MM.1S (cell line): ENCODE data around the gene SFTA2.

Experiments used
- DNase-seq: peaks from one replicate; pipeline ENCODE4 v3.0.0-alpha.2; 2015
- H2AFZ ChIP-seq: fragments of 300-600 bp; sonication (generic); 2 replicates; pipeline ENCODE4 v1.6.0; 2016; ENCODE audit warnings: antibody characterized with exemption, low read length
- H3F3A ChIP-seq: fragments of 300-600 bp; sonication (generic); 2 replicates; pipeline ENCODE4 v1.6.1; 2016; ENCODE audit warnings: mild to moderate bottlenecking, antibody characterized with exemption, low read length, moderate library complexity, mixed read lengths; ENCODE audit not compliant: insufficient read depth
- H3K27ac ChIP-seq: fragments of 300-600 bp; sonication (generic); 2 replicates; pipeline ENCODE4 v1.5.1; 2016; ENCODE audit warnings: mild to moderate bottlenecking, low read length
- H3K27me3 ChIP-seq: fragments of 300-600 bp; sonication (generic); replicated peaks from 2 replicates; pipeline ENCODE4 v1.6.0; 2016; ENCODE audit warnings: low read length; ENCODE audit not compliant: insufficient read depth
- H3K36me3 ChIP-seq: fragments of 300-600 bp; sonication (generic); replicated peaks from 2 replicates; pipeline ENCODE4 v1.6.1; 2016; ENCODE audit warnings: mild to moderate bottlenecking, low read length, mixed read lengths; ENCODE audit not compliant: insufficient read depth
- H3K4me1 ChIP-seq: fragments of 300-600 bp; sonication (generic); 2 replicates; pipeline ENCODE4 v1.6.1; 2016; ENCODE audit warnings: low read length, mixed read lengths
- H3K4me2 ChIP-seq: fragments of 300-600 bp; sonication (generic); 2 replicates; pipeline ENCODE4 v1.6.0; 2016; ENCODE audit warnings: low read depth, low read length
- H3K4me3 ChIP-seq: fragments of 300-600 bp; sonication (generic); 2 replicates; pipeline ENCODE4 v1.5.1; 2016; ENCODE audit warnings: low read length, mixed read lengths
- H3K79me2 ChIP-seq: fragments of 300-600 bp; sonication (generic); 2 replicates; pipeline ENCODE4 v1.6.1; 2016; ENCODE audit warnings: mixed run types, low read length, mixed read lengths
- H3K9ac ChIP-seq: fragments of 300-600 bp; sonication (generic); 2 replicates; pipeline ENCODE4 v1.6.1; 2016; ENCODE audit warnings: low read length, mixed read lengths
- H3K9me2 ChIP-seq: fragments of 300-600 bp; sonication (generic); replicated peaks from 2 replicates; pipeline ENCODE4 v1.6.1; 2016; ENCODE audit warnings: mild to moderate bottlenecking, low read length, mixed read lengths; ENCODE audit not compliant: insufficient read depth
- H3K9me3 ChIP-seq: fragments of 300-600 bp; sonication (generic); replicated peaks from 2 replicates; pipeline ENCODE4 v1.6.1; 2016; ENCODE audit warnings: mild to moderate bottlenecking, low read length, mixed read lengths; ENCODE audit not compliant: insufficient read depth
- H4K20me1 ChIP-seq: fragments of 300-600 bp; sonication (generic); 2 replicates; pipeline ENCODE4 v1.6.1; 2016; ENCODE audit warnings: mild to moderate bottlenecking, low read length, moderate library complexity, mixed read lengths; ENCODE audit not compliant: insufficient read depth
- EZH2 ChIP-seq: fragments of 300-600 bp; sonication (generic); optimal IDR thresholded peaks from 2 replicates; pipeline ENCODE3; 2017; ENCODE audit warnings: low read depth, mild to moderate bottlenecking, antibody characterized with exemption, low read length, mixed read lengths
- EZH2phosphoT487 ChIP-seq: fragments of 300-600 bp; sonication (generic); IDR thresholded peaks from 2 replicates; pipeline ENCODE4 v1.6.1; 2018; ENCODE audit warnings: antibody characterized with exemption, low read length
- TF ChIP-seq, protein P1 (sequence below): fragments of 300-600 bp; sonication (generic); IDR thresholded peaks from 2 replicates; pipeline ENCODE4 v1.5.1; 2016; ENCODE audit warnings: antibody characterized with exemption, low read length, mixed read lengths

The SFTA2 gene

DNA sequence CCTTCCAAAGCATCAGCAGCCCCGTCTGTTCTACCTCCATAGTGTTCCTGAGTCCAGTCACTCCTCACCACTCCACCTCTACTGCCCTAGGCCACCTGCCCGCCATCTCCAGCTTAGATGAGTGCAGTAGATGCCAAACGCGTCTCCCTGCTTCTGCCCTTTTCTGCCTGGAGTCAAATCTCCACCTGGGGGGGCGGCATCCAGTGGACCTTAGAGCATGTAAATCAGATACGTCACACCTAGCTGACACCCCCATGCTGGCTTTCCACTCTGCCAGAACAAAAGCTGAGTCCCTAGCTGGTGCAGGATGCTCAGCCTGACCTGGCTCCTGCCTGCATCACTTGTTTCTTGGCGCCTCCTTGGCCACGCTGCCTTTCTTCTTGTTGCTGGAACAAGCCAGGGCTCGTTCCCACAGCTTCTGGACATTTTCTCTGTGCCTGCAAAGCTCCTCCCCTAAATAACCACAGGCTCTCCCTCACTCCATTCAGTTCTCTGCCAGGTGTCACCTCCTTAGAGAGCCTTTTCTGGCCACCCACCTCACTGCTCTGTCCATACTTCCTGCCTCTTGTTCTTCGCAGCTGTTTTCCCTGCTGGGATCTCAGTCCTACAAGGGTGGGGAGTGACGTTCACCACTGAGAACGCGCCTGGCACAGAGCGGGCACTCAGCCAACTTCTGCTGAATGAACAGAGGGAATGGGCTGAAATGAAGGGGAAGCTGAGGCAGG lies 41.9 kb downstream of the SFTA2 start:
- no peaks in the 10 kb centered on the region for H3K9me3 ChIP-seq
- TF ChIP-seq EZH2 (no peak), EZH2phosphoT487 (no peak)
- TF ChIP-seq, protein P1, sequence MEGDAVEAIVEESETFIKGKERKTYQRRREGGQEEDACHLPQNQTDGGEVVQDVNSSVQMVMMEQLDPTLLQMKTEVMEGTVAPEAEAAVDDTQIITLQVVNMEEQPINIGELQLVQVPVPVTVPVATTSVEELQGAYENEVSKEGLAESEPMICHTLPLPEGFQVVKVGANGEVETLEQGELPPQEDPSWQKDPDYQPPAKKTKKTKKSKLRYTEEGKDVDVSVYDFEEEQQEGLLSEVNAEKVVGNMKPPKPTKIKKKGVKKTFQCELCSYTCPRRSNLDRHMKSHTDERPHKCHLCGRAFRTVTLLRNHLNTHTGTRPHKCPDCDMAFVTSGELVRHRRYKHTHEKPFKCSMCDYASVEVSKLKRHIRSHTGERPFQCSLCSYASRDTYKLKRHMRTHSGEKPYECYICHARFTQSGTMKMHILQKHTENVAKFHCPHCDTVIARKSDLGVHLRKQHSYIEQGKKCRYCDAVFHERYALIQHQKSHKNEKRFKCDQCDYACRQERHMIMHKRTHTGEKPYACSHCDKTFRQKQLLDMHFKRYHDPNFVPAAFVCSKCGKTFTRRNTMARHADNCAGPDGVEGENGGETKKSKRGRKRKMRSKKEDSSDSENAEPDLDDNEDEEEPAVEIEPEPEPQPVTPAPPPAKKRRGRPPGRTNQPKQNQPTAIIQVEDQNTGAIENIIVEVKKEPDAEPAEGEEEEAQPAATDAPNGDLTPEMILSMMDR: no peak
- no peaks in the 10 kb centered on the region for H3F3A ChIP-seq
- H4K20me1 ChIP-seq: no peaks in the 10 kb centered on the region
- H3K27ac ChIP-seq: no peak overlapping the region
- H2AFZ ChIP-seq: no peak overlapping the region
- H3K9me2 ChIP-seq: no peaks in the 10 kb centered on the region
- no peaks in the 10 kb centered on the region for H3K4me1 ChIP-seq
- H3K9ac ChIP-seq: no peak overlapping the region
- H3K36me3 ChIP-seq: no peaks in the 10 kb centered on the region
- no peak overlapping the region for H3K4me2 ChIP-seq
- no peaks in the 10 kb centered on the region for H3K79me2 ChIP-seq
- DNase-seq: no peak
- H3K27me3 ChIP-seq: peaks cover 75% of the 10 kb centered on the region
- no peak overlapping the region for H3K4me3 ChIP-seq

DNA sequence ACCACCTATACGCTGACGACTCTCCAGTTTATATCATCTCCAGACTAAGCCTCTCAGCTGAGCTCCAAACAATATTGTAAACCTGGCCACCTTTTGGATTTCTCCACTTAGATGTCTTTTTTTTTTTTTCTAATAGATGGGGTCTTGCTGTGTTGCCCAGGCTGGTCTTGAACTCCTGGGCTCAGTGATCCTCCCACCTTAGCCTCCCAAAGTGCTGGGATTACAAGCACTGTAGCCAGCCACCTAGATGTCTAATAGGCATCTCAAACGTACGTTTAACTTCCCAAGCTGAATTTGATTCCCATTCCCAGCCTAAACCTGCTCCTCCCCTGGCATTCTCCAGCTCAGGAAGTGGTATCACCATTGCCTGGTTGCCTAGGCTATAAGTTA lies 42.5 kb downstream of the SFTA2 start:
- no peaks in the 10 kb centered on the region for H3K9me3 ChIP-seq
- no peak overlapping the region for H3K4me2 ChIP-seq
- no peaks in the 10 kb centered on the region for H4K20me1 ChIP-seq
- no peaks in the 10 kb centered on the region for H3K79me2 ChIP-seq
- H3K36me3 ChIP-seq: no peaks in the 10 kb centered on the region
- no peak overlapping the region for H2AFZ ChIP-seq
- H3K9ac ChIP-seq: no peak overlapping the region
- H3F3A ChIP-seq: no peaks in the 10 kb centered on the region
- H3K27ac ChIP-seq: no peak overlapping the region
- DNase-seq: no peak
- no peak for TF ChIP-seq EZH2
- TF ChIP-seq EZH2phosphoT487: no peak
- TF ChIP-seq, protein P1: no peak
- no peak overlapping the region for H3K4me3 ChIP-seq
- peaks cover 73% of the 10 kb centered on the region for H3K27me3 ChIP-seq
- no peaks in the 10 kb centered on the region for H3K9me2 ChIP-seq
- H3K4me1 ChIP-seq: no peaks in the 10 kb centered on the region

DNA sequence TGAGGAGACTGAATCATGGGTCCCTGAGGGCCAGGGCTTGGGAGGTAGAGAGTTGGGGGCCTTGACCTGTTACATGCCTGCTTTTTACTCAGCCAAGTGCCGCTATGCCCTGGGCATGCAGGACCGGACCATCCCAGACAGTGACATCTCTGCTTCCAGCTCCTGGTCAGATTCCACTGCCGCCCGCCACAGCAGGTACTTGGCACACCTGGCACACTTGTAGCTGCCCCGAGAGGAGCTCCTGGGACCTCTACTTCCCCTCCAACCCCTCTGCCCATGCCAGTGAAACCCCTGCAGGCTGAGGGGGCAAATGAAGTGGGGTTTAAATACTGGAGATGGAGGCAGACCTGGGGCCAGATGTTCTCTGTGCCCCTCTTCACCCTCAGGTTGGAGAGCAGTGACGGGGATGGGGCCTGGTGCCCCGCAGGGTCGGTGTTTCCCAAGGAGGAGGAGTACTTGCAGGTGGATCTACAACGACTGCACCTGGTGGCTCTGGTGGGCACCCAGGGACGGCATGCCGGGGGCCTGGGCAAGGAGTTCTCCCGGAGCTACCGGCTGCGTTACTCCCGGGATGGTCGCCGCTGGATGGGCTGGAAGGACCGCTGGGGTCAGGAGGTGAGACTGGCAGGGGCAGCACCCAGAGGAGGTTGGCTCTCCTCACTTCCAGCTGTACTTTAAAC lies 43.0 kb downstream of the SFTA2 start:
- H3K4me3 ChIP-seq: no peak overlapping the region
- no peaks in the 10 kb centered on the region for H3K79me2 ChIP-seq
- H2AFZ ChIP-seq: no peak overlapping the region
- no peak overlapping the region for H3K27ac ChIP-seq
- peaks cover 68% of the 10 kb centered on the region for H3K27me3 ChIP-seq
- TF ChIP-seq EZH2phosphoT487 (no peak), EZH2 (no peak)
- TF ChIP-seq, protein P1: no peak
- DNase-seq: no peak
- no peaks in the 10 kb centered on the region for H3K36me3 ChIP-seq
- H3K9me3 ChIP-seq: no peaks in the 10 kb centered on the region
- no peaks in the 10 kb centered on the region for H3F3A ChIP-seq
- no peak overlapping the region for H3K4me2 ChIP-seq
- no peak overlapping the region for H3K9ac ChIP-seq
- H3K4me1 ChIP-seq: no peaks in the 10 kb centered on the region
- no peaks in the 10 kb centered on the region for H3K9me2 ChIP-seq
- no peaks in the 10 kb centered on the region for H4K20me1 ChIP-seq
